ENCODE data around the gene MKLN1. TPM values are rescaled to one million over a fixed set of nuclear protein-coding genes. Genes with fewer than 3 reads are reported as not detected.
"Not testable (repeated sequence)": the region's sequence is repeated elsewhere in the genome, so short reads cannot be mapped to it uniquely, and the experiment has no call there.

MKLN1 gene
- polyA plus RNA-seq, 1 experiment, result 25.6 TPM

DNA sequence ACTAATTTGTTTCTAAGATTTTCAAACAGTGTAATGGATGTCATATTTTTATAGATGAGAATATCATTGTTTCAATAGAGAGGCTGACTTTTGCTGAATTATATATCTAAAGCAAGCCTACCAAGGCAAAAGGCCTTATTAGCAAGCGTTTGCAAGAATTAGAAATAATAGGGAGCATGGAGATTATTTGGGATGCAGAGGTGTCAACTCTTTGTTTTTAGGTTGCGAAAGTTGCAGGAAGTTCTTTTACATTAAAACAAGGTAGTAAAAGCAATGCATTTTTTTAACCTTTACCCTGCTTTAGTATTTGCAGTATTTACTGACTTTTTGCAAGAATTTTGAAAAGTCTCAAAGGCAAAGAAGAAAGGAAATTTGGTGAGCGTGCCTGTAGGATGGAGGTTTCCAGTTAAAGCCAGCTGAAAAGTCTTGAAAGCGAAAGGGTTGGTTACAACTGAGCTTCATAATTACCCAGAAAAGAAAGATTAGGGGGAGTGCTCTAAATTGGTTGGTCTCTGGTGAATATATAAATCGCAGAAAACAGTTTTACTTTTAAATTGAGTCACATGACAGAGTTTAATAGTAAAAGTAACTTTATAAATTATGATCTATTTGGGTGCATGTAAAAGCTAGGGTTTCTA is 81.6 kb downstream of the MKLN1 start:
- POLR2A ChIA-PET, result no interaction called here
- CTCF ChIA-PET, result no interaction called here
- peaks cover 3% of the 10 kb centered on the region for H3K36me3 ChIP-seq (ENCODE audit: control insufficient read depth, insufficient read depth, low read length)
- no peaks in the 10 kb centered on the region for H3K27me3 ChIP-seq (ENCODE audit: control insufficient read depth, insufficient read depth, low read length)
- TF ChIP-seq CTCF (IDR thresholded peaks at IDR 0.05; ENCODE audit: insufficient read depth, low read depth, low read length), result no peak
- no peak overlapping the region for H3K4me3 ChIP-seq (ENCODE audit: low read depth, low read length)
- no peak for DNase-seq (ENCODE audit: low read depth)

- DNase-seq (ENCODE audit: low read depth), result no peak
- no peak overlapping the region for H3K4me3 ChIP-seq (ENCODE audit: low read depth, low read length)
- H3K36me3 ChIP-seq (ENCODE audit: control insufficient read depth, insufficient read depth, low read length), result peaks cover 2% of the 10 kb centered on the region; the same call in 1 of the 2 replicates
- no peak for TF ChIP-seq CTCF (IDR thresholded peaks at IDR 0.05; ENCODE audit: insufficient read depth, low read depth, low read length)
- POLR2A ChIA-PET, result no interaction called here
- CTCF ChIA-PET, result interaction anchor here (0.7 kb wide), 1 partner anchor 22 kb away, joined by 5 read pairs; no protein-coding TSS in a partner anchor
- H3K27me3 ChIP-seq (ENCODE audit: control insufficient read depth, insufficient read depth, low read length), result no peaks in the 10 kb centered on the region
Observed at GRCh38 chr7:131412031-131412430, 84.4 kb downstream of the MKLN1 start.

DNA sequence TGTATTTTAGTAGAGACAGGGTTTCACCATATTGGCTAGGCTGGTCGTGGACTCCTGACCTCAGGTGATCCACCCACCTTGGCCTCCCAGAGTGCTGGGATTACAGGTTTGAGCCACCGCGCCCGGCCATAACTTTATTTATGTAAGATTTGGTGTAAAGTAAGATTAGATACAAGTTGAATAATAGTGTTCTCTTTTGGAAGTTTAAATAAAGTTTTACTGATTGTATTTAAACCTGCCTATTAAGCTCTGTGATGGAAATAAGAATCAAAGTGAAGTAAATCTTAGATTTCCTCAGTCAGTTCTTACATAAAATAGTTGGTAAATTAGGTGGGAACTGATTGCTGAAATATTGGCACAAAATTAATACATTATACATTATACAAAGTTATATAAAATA is 86.0 kb downstream of the MKLN1 start:
- no peaks in the 10 kb centered on the region for H3K27me3 ChIP-seq (ENCODE audit: control insufficient read depth, insufficient read depth, low read length)
- DNase-seq (ENCODE audit: low read depth), result no peak
- no peak for TF ChIP-seq CTCF (IDR thresholded peaks at IDR 0.05; ENCODE audit: insufficient read depth, low read depth, low read length)
- ChIA-PET CTCF (no interaction called here), POLR2A (interaction anchor here (0.6 kb wide), 2 partner anchors 306 to 371 kb away, joined by 5 to 19 read pairs; no protein-coding TSS in a partner anchor)
- H3K36me3 ChIP-seq (ENCODE audit: control insufficient read depth, insufficient read depth, low read length), result peaks cover 2% of the 10 kb centered on the region; the same call in 1 of the 2 replicates
- H3K4me3 ChIP-seq (ENCODE audit: low read depth, low read length), result no peak overlapping the region

GRCh38 chr7:131424219-131424822 is 96.6 kb downstream of the MKLN1 start:
- peak; percentile 52 for TF ChIP-seq CTCF (IDR thresholded peaks at IDR 0.05; ENCODE audit: insufficient read depth, low read depth, low read length)
- peaks cover 1% of the 10 kb centered on the region for H3K36me3 ChIP-seq (ENCODE audit: control insufficient read depth, insufficient read depth, low read length)
- POLR2A ChIA-PET, result no interaction called here
- no peak overlapping the region for H3K4me3 ChIP-seq (ENCODE audit: low read depth, low read length)
- CTCF ChIA-PET, result interaction anchor here (0.6 to 1.7 kb wide), 4 partner anchors 27 to 381 kb away, joined by 3 to 4 read pairs (median 4); no protein-coding TSS in a partner anchor
- DNase-seq (ENCODE audit: low read depth), result no peak
- H3K27me3 ChIP-seq (ENCODE audit: control insufficient read depth, insufficient read depth, low read length), result no peaks in the 10 kb centered on the region

- POLR2A ChIA-PET, result no interaction called here
- CTCF ChIA-PET, result interaction anchor here (0.6 to 1.7 kb wide), 3 partner anchors 180 to 529 kb away, joined by 3 to 4 read pairs (median 3); no protein-coding TSS in a partner anchor
- peaks cover 4% of the 10 kb centered on the region for H3K36me3 ChIP-seq (ENCODE audit: control insufficient read depth, insufficient read depth, low read length)
- TF ChIP-seq CTCF (IDR thresholded peaks at IDR 0.05; ENCODE audit: insufficient read depth, low read depth, low read length), result no peak
- no peak for DNase-seq (ENCODE audit: low read depth)
- no peaks in the 10 kb centered on the region for H3K27me3 ChIP-seq (ENCODE audit: control insufficient read depth, insufficient read depth, low read length)
- H3K4me3 ChIP-seq (ENCODE audit: low read depth, low read length), result no peak overlapping the region
Observed at GRCh38 chr7:131425992-131426391, 98.3 kb downstream of the MKLN1 start.

DNA sequence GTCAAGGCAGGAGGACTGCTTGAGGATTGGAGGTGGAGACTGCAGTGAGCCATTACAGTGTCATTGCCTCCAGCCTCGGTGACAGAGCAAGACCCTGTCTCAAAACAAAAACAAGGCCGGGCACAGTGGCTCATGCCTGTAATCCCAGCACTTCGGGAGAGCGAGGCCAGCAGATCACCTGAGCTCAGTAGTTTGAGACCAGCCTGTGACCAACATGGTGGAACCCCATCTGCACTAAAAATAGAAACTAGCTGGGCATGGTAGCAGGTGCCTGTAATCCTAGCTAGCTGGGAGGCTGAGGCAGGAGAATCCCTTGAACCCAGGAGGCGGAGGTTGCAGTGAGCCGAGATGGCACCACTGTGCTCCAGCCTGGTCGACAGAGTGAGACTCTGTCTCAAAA is 103.2 kb downstream of the MKLN1 start:
- H3K36me3 ChIP-seq (ENCODE audit: control insufficient read depth, insufficient read depth, low read length); DNase-seq (ENCODE audit: low read depth); H3K4me3 ChIP-seq (ENCODE audit: low read depth, low read length); H3K27me3 ChIP-seq (ENCODE audit: control insufficient read depth, insufficient read depth, low read length); POLR2A ChIA-PET: not testable (repeated sequence)
- CTCF ChIA-PET, result interaction anchor here (1.3 kb wide), 1 partner anchor 22 kb away, joined by 3 read pairs; no protein-coding TSS in a partner anchor
